Stimulated activated naive CD8-positive, alpha-beta T cell treated with anti-CD3 and anti-CD28 coated beads, Interleukin-15, Interleukin-2, amounts not matched to agents 100 U/mL and 50 U/mL, for 24 hours (primary cell): ENCODE measurements around the gene SKAP1.

ENCODE experiments used
- ATAC-seq: fragments of 150-1000 bp; cut with Tn5 transposase; one replicate; pipeline ENCODE4 v1.10.0; 2021
- DNase-seq: peaks from one replicate; pipeline ENCODE4 v3.0.0; 2021

The SKAP1 gene

DNA sequence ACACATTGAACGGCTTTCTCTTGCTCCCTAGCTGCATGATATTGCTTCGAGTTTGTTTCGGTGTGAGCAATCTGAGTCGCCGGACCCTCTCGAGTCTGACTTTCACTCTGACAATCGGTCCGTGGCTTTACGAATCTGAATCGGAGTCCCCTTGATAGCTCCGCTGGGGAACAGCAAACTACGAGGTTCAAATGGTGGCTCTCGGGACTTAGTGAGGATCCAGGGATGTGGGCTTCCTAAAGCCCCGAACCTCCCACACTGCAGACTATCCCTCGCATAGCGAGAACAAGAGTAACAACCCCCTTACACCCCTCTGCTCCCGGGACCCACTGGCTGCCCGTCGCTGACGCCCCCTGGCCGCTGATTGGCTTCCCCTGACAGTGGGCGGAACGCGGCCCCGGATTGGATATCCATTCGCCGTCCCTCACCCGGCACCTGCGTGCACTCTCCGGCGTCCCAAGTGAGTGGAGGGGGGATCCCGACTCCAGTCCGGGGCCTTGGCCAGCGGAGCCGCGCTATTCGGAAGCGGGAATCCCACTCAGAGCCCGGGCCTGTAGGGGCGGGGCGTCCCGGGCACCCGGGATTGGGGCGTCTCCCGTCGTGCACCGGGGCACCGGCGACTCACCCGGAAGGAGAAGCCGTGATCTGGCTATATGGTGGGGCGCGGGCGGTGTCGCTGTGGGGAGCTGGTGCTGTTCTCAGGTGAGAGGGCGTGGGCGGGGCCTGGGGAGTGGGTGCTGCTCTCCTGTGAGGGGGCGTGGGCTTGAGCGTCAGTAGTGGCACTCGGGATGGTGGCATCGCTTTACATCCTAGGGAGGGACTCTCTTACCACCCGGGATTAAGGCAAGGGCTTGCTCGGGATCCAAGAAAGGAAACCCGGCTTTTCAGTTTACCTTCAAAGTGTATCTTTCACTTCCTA is 322.6 kb downstream of the SKAP1 start, which contains the start of gene SNX11:
TSS of gene SNX11 (plus strand) at position 630 of the 919 bp plus-strand sequence. CDS start 4,278 bp downstream, outside the sequence.
- DNase-seq: peak; percentile 94
- ATAC-seq: peak; percentile 93

DNA sequence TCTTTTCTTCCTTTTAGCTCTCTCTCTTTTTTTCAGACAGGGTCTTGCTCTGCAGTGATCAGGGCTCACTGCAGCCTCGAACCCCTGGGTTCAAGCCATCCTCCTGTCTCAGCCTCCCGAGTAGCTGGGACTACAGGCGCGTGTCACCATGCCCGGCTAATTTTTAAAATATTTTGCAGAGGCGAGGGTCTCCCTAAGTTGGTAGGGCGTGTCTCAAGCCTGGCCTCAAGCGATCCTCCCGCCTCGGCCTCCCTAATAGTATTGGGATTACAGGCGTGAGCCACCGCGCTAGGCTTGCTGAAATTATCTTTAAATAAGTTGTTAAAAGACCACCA is 323.2 kb downstream of the SKAP1 start:
- DNase-seq: no peak
- no peak for ATAC-seq

DNA sequence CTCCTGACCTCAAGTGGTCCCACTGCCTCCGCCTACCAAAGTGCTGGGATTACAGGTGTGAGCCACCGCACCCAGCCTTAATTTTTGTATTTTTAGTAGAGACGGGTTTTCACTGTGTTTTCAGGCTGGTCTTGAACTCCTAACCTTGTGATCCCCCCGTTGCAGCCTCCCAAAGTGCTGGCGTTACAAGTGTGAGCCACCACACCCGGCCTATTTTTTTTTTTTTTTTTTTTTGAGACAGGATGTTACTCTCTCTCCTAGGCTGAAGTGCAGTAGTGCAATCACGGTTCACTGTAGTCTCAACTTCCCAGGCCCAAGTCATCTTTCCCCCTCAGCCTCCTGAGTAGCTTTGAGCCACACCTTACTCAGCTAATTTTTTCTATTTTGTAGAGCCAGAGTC is 325.6 kb downstream of the SKAP1 start:
- ATAC-seq: no peak
- DNase-seq: no peak

DNA sequence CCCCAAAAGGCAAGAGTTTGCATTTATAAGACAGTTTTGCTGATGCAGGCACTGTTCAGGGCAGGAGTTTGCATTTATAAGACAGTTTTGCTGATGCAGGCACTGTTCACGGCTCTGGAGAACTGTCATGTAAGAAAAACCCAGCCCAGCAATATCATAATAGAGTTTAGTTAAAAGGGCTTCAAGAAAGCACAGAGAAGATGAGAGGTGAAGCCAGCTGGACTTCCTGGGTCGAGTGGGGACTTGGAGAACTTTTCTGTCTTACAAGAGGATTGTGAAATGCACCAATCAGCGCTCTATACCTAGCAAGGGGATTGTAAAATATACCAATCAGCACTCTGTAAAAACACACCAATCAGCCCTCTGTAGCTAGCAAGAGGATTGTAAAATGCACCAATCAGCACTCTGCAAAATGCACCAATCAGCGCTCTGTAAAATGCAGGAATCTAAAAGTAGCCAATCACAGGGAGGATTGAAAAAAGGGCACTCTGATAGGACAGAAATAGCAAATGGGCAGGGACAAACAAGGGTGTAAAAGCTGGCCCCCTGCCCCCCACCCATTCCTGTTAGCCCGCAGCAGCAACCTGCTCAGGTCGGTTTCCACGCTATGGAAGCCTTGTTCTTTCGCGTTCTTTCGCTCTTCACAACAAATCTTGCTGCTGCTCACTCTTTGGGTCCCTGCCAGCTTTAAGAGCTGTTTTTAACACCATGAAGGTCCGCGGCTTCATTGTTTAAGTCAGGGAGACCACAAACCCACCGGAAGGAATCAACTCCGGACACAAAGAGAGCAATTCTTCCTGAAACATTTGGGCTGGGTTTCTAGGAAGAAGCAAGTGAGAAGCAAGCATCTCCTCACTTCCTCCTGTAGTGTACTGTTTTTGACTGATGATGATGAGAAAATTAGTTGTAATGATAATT is 327.0 kb downstream of the SKAP1 start:
- peak; percentile 38 for DNase-seq

DNA sequence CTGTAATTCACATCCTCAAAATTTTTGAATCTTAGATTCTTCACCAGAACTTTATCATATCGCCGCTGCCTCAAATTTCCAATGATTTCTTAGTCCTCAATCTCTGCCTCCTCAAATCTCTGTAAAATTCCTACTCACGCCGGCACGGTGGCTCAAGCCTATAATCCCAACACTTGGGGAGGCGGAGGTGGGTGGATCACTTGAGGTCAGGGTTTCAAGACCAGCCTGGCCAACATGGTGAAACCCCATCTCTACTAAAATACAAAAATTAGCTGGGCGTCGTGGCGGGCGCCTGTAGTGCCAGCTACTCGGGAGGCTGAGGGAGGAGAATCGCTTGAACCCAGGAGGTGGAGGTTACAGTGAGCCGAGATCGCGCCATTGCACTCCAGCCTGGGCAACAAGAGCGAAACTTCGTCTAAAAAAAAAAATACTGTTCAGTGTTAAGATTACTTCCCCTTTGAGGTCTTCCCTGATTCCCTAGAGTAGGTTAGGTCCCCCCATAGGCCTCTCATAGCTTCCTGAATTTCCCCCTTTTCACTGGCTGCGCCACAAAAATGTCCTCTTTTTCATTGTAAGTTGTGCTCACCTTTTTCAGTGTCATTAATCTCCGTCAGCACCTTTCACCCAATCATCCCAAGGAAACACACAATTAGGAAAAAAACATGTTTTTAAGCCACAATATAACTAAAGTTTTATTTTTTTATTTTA is 327.8 kb downstream of the SKAP1 start:
- ATAC-seq (no peak), DNase-seq (no peak)

More for the DNA sequence above, 327.0 kb downstream of the SKAP1 start:
- ATAC-seq: no peak

DNA sequence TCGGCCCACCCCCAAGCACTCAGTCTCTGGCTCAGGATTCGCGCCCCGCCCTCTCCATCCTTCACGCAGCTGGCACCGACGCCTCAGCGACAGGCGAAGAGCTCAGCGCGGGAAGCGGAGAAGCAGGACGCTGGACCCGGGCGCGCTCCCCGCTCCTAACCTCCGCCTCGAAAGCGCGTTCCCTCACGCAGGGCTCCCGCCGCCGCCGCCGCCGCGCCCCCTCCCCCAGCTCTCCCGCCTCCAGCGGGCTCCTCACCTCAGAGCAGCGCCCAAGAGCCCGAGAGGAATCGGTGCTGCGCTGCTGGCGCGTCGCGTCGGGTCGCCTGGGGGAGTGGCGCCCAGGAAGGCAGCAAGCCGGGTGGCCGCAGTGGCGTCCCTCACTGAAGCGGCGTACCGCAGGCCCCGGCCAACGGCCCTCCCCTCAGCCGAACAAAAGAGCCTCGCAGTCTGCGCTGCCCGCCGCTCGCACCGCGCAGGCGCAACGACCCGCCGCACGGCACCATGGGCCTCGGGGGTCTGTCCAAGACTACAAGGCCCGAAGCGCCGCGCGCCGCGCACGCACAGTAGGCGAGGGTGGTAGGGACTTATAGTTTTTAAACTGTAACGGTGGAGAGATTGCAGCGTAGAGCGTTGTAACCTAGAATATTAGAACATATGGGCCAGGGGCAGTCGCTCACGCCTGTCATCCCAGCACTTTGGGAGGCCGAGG is 328.8 kb downstream of the SKAP1 start, which contains the start of gene CBX1:
TSS of gene CBX1 (minus strand) at position 467 of the 709 bp plus-strand sequence. CDS start 24,474 bp downstream, outside the sequence.
- ATAC-seq (peak; percentile 98), DNase-seq (peak; percentile 96)

DNA sequence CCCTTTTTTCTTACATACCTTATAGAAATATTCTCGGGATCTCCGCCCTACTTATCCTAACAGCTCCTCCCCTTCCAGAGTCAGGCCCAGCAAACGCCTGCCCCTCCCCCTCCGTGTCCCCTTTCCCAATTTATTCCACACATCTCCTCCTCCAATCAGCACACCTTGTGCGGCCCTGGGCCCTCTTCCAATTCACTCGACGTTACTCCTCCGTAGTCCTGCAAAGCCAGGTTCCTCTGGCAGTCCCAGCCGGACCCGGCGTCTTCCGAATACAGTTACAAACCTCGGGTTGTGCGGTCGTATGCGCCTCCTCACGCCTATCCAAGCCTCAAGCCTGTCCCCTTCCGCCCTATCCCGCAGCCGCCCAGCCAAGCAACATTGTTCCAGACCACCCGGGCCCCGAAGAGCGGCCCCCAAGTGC is 329.4 kb downstream of the SKAP1 start:
- DNase-seq (no peak), ATAC-seq (no peak)

DNA sequence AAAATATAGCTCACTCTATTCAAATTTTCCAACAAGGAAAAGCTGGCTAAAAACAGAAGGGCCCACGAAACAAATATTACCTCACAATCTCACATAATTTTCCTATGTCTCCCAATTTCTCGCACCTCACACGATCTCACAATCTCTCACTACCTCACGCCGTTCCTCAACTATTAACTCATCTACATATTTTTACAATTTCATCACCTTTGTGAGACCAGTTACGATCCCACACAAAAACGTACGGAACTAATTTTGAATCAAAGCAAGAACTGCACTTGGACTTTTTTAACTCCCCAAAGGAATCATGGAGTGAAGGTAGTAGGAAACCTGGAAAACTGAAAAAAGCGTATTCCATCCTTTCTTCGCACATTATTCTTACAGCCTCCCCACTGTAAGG is 329.9 kb downstream of the SKAP1 start:
- ATAC-seq (no peak), DNase-seq (no peak)

DNA sequence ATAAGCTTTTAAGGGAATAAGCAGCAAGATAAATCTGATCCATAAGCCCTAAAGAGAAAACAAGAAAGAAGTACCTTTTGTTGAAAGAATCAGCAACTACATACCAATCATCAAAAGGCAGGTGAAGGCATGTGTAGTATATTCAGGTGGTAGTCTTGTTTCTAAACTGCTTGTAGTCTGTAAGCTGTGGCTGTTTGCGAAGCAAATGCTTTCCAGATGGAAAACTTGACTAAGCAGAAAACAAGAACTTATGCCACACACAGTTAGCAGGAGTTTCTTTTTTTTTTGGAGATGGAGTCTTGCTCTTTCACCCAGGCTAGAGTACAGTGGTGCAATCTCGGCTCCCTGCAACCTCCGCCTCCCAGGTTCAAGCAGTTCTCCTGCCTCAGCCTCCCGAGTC is 334.4 kb downstream of the SKAP1 start:
- no peak for ATAC-seq

DNA sequence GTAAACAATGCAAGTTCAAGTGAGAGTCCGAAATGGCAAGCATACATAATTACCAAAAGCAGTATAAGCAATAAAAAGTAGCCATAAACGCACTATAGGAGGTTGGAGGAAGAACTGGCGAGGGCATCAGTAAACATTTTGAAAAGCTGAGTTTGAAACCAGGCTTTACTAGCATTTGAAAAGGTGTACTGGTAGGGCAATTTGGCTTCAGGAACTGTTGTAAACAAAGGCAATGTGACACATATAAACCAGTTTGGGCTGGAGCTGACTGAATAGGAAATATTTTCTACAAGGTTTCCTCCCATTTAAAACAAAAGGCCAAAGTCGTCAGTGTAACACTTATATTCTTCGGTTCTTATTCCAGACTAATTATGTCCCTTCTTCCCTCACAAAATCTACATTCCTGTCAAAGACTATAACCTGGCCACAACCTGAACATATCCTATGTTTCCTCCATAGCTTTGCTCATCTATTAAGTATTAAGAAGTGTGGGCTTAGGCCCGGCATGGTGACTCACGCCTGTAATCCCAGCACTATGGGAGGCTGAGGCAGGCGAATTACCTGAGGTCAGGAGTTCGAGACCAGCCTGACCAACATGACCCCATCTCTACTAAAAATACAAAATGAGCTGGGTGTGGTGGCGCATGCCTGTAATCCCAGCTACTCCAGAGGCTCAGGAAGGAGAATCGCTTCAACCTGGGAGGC is 336.5 kb downstream of the SKAP1 start:
- ATAC-seq: no peak

More for the DNA sequence above, 334.4 kb downstream of the SKAP1 start:
- no peak for DNase-seq

DNA sequence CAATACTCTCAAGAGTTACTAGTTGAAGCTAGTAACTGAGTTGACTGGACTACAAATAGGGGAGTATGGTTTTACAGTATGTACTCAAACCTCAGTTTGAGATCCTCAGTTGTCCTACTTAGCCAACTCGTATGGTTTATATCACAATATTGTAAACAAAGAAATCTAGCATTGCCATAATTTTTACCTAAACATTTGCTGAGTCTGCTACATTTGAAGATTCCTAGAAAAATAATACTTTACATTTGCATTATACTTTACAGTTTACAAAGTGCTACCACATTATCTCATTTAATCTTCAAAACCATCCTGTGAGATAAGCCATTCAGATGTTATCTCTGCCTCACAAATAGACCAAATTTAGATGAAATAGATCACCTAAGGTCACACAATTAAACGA is 345.1 kb downstream of the SKAP1 start:
- ATAC-seq: no peak

More for the DNA sequence above, 336.5 kb downstream of the SKAP1 start:
- DNase-seq: no peak

More for the DNA sequence above, 345.1 kb downstream of the SKAP1 start:
- DNase-seq: no peak
